Neural cell (in vitro differentiated cells): ENCODE results near the gene NUP210. TPM values are rescaled to one million over a fixed set of nuclear protein-coding genes. Genes with fewer than 3 reads are reported as not detected.

Experiments
- H2AFZ ChIP-seq: fragments of 200-600, 300-800 bp; sonication (generic), shearing (Covaris generic); 2 replicates; pipeline ENCODE4 v1.6.0; 2014; ENCODE audit warnings: low read depth, mild to moderate bottlenecking, antibody characterized with exemption, low read length, moderate library complexity
- H3F3A ChIP-seq: fragments of 200-600 bp; shearing (Covaris generic); 2 replicates; pipeline ENCODE4 v1.6.1; 2016; ENCODE audit warnings: mild to moderate bottlenecking, moderate library complexity, mixed read lengths, antibody characterized with exemption, low read length; ENCODE audit not compliant: insufficient read depth, poor library complexity, severe bottlenecking
- H3K27ac ChIP-seq: fragments of 200-600, 300-800 bp; sonication (generic), shearing (Covaris generic); 2 replicates; pipeline ENCODE4 v1.5.1; 2014; ENCODE audit warnings: mild to moderate bottlenecking, low read length, moderate library complexity
- H3K27me3 ChIP-seq: fragments of 300-800, 200-600 bp; sonication (generic), shearing (Covaris generic); 2 replicates; pipeline ENCODE4 v1.6.0; 2014; ENCODE audit warnings: mild to moderate bottlenecking, low read depth, low read length, moderate library complexity; ENCODE audit not compliant: insufficient read depth
- H3K36me3 ChIP-seq: fragments of 300-800, 200-600 bp; sonication (generic), shearing (Covaris generic); 2 replicates; pipeline ENCODE4 v1.5.1; 2014; ENCODE audit warnings: mild to moderate bottlenecking, antibody characterized with exemption, low read length, moderate library complexity; ENCODE audit not compliant: insufficient read depth
- H3K4me2 ChIP-seq: fragments of 300-800, 200-600 bp; sonication (generic), shearing (Covaris generic); 2 replicates; pipeline ENCODE4 v1.6.0; 2014; ENCODE audit warnings: mild to moderate bottlenecking, low read length
- H3K4me3 ChIP-seq: fragments of 300-800, 200-600 bp; sonication (generic), shearing (Covaris generic); 2 replicates; pipeline ENCODE4 v1.5.1; 2014; ENCODE audit warnings: mild to moderate bottlenecking, low read length, moderate library complexity
- H3K79me2 ChIP-seq: fragments of 200-600 bp; shearing (Covaris generic); replicated peaks from 2 replicates; pipeline ENCODE4 v1.6.0; 2014; ENCODE audit warnings: mild to moderate bottlenecking, low read length, moderate library complexity; ENCODE audit not compliant: insufficient read depth
- H3K9ac ChIP-seq: fragments of 300-800, 200-600 bp; sonication (generic), shearing (Covaris generic); 2 replicates; pipeline ENCODE4 v1.6.1; 2016; ENCODE audit warnings: mild to moderate bottlenecking, low read length, mixed read lengths
- H3K9me2 ChIP-seq: fragments of 200-600 bp; shearing (Covaris generic); 2 replicates; pipeline ENCODE4 v1.6.1; 2016; ENCODE audit warnings: mild to moderate bottlenecking, low read length, mixed read lengths; ENCODE audit not compliant: insufficient read depth
- H3K9me3 ChIP-seq: fragments of 200-600, 300-800 bp; sonication (generic), shearing (Covaris generic); 2 replicates; pipeline ENCODE4 v1.6.1; 2016; ENCODE audit warnings: mild to moderate bottlenecking, mixed run types, low read length, moderate library complexity, mixed read lengths
- H4K20me1 ChIP-seq: fragments of 200-600 bp; shearing (Covaris generic); 2 replicates; pipeline ENCODE4 v1.6.1; 2016; ENCODE audit warnings: mild to moderate bottlenecking, mixed run types; ENCODE audit not compliant: insufficient read depth
- EP300 ChIP-seq: fragments of 450-650 bp; conservative IDR thresholded peaks from 2 replicates; pipeline ENCODE4 v1.6.1; 2014; ENCODE audit warnings: antibody characterized with exemption, mild to moderate bottlenecking, moderate library complexity; ENCODE audit not compliant: poor library complexity, severe bottlenecking
- EZH2 ChIP-seq: fragments of 200-600, 300-800 bp; shearing (Covaris generic), sonication (generic); IDR thresholded peaks from 2 replicates; pipeline ENCODE4 v1.6.1; 2014; ENCODE audit warnings: antibody characterized with exemption, low read length, borderline replicate concordance, mild to moderate bottlenecking; ENCODE audit not compliant: insufficient read depth, poor library complexity, severe bottlenecking
- MXI1 ChIP-seq: fragments of 450-650 bp; conservative IDR thresholded peaks from 2 replicates; pipeline ENCODE4 v1.6.1; 2014; ENCODE audit warnings: antibody characterized with exemption, mild to moderate bottlenecking; ENCODE audit not compliant: poor library complexity, severe bottlenecking
- POLR2AphosphoS5 ChIP-seq: IDR thresholded peaks from 2 replicates; pipeline ENCODE4 v1.6.1; 2012
- RAD21 ChIP-seq: fragments of 450-650 bp; conservative IDR thresholded peaks from 2 replicates; pipeline ENCODE4 v1.6.1; 2014; ENCODE audit warnings: antibody characterized with exemption, mild to moderate bottlenecking, moderate library complexity
- SMC3 ChIP-seq: fragments of 450-650 bp; conservative IDR thresholded peaks from 2 replicates; pipeline ENCODE4 v1.6.1; 2014; ENCODE audit warnings: antibody characterized with exemption, mild to moderate bottlenecking, moderate library complexity; ENCODE audit not compliant: poor library complexity
- TAF1 ChIP-seq: IDR thresholded peaks from 2 replicates; pipeline ENCODE4 v1.6.1; 2012; ENCODE audit warnings: low read depth
- polyA plus RNA-seq: library from polyadenylated mRNA; depleted of rRNA; stranded (reverse); fragments of >200 nt; gene quantifications from 2 replicates; pipeline ENCODE4 v1.2.3, GENCODE V29; 2014
- TF ChIP-seq, protein P1 (sequence below): IDR thresholded peaks from 2 replicates; pipeline ENCODE4 v1.6.1; 2012; ENCODE audit warnings: borderline replicate concordance
- TF ChIP-seq, protein P2 (sequence below): fragments of 450-650 bp; IDR thresholded peaks from 2 replicates; pipeline ENCODE4 v1.5.1; 2014; ENCODE audit warnings: antibody characterized with exemption, mild to moderate bottlenecking, moderate library complexity; ENCODE audit not compliant: poor library complexity, severe bottlenecking

NUP210 gene
- polyA plus RNA-seq, 1 donor from 2014 or later, result 8.2 TPM

DNA sequence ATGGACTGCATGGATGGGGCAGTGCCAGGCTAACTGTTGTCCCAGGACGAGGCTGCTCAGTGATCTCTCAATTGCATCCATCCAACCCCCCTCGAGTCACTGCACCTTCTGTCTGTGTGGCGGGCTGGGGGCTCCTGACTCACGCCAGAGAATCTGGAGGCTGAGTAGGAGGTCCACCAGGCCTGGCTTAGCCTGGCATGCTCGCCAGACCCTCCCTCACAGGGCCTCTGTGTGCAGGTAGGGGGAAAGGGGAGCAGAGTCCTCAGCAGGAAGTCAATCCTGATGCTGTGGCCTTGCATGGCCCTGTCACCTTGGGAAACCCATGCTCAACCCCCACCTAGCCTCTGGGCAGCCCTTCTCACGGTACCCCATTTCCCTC lies 140.6 kb downstream of the NUP210 start (continued):
- TF ChIP-seq POLR2AphosphoS5, result no peak

DNA sequence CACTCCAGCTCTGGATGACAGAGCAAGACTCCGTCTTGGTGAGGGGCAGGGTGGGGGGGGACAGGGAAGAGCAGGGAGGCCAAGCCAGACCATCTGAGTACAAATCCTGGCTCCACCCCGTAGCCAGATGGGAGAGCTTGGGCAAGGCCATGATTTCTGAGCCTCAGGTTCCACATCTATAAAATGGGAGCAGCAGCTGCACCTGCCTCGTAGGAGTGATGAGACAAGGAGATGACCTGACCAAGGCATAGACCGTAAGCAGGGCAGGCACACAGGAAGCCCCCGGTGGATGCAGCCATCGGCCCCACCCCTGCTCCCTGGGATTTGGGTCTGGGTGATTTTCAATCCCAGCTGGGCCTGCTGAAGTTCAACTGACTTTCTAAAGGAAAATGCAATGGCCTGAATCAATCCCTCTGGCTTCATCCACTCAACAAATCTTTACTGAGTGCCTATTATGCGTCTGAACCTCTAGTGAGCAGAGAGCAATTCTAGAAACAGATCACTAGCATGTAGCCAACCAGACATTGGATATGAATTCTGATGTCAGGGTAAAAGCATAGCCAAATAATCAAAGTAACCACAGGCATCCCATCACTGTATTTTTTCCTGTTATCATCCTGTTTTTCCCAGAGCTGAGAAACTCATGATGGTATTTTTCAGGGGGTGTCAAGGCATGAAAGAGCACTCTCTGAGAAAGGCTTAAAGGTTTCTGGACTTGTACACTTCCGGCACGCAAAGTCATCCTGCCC lies 141.2 kb downstream of the NUP210 start:
- Histone ChIP-seq H3K4me3 (no peak overlapping the region), H3K9me3 (peaks cover 4% of the 10 kb centered on the region), H3K36me3 (no peaks in the 10 kb centered on the region), H4K20me1 (no peaks in the 10 kb centered on the region), H2AFZ (no peak overlapping the region), H3K9ac (no peak overlapping the region), H3K27me3 (peaks cover 29% of the 10 kb centered on the region), H3K4me2 (no peak overlapping the region), H3K9me2 (no peaks in the 10 kb centered on the region), H3F3A (no peaks in the 10 kb centered on the region), H3K79me2 (no peaks in the 10 kb centered on the region), H3K27ac (no peak overlapping the region)
- no peak for TF ChIP-seq EP300
- TF ChIP-seq EZH2, result no peak
- TF ChIP-seq POLR2AphosphoS5, result no peak
- TF ChIP-seq, protein P1, sequence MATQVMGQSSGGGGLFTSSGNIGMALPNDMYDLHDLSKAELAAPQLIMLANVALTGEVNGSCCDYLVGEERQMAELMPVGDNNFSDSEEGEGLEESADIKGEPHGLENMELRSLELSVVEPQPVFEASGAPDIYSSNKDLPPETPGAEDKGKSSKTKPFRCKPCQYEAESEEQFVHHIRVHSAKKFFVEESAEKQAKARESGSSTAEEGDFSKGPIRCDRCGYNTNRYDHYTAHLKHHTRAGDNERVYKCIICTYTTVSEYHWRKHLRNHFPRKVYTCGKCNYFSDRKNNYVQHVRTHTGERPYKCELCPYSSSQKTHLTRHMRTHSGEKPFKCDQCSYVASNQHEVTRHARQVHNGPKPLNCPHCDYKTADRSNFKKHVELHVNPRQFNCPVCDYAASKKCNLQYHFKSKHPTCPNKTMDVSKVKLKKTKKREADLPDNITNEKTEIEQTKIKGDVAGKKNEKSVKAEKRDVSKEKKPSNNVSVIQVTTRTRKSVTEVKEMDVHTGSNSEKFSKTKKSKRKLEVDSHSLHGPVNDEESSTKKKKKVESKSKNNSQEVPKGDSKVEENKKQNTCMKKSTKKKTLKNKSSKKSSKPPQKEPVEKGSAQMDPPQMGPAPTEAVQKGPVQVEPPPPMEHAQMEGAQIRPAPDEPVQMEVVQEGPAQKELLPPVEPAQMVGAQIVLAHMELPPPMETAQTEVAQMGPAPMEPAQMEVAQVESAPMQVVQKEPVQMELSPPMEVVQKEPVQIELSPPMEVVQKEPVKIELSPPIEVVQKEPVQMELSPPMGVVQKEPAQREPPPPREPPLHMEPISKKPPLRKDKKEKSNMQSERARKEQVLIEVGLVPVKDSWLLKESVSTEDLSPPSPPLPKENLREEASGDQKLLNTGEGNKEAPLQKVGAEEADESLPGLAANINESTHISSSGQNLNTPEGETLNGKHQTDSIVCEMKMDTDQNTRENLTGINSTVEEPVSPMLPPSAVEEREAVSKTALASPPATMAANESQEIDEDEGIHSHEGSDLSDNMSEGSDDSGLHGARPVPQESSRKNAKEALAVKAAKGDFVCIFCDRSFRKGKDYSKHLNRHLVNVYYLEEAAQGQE, result no peak
- TF ChIP-seq MXI1, result no peak
- TF ChIP-seq TAF1, result no peak
- TF ChIP-seq SMC3, result no peak
- TF ChIP-seq, protein P2, sequence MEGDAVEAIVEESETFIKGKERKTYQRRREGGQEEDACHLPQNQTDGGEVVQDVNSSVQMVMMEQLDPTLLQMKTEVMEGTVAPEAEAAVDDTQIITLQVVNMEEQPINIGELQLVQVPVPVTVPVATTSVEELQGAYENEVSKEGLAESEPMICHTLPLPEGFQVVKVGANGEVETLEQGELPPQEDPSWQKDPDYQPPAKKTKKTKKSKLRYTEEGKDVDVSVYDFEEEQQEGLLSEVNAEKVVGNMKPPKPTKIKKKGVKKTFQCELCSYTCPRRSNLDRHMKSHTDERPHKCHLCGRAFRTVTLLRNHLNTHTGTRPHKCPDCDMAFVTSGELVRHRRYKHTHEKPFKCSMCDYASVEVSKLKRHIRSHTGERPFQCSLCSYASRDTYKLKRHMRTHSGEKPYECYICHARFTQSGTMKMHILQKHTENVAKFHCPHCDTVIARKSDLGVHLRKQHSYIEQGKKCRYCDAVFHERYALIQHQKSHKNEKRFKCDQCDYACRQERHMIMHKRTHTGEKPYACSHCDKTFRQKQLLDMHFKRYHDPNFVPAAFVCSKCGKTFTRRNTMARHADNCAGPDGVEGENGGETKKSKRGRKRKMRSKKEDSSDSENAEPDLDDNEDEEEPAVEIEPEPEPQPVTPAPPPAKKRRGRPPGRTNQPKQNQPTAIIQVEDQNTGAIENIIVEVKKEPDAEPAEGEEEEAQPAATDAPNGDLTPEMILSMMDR, result no peak
- TF ChIP-seq RAD21, result no peak

DNA sequence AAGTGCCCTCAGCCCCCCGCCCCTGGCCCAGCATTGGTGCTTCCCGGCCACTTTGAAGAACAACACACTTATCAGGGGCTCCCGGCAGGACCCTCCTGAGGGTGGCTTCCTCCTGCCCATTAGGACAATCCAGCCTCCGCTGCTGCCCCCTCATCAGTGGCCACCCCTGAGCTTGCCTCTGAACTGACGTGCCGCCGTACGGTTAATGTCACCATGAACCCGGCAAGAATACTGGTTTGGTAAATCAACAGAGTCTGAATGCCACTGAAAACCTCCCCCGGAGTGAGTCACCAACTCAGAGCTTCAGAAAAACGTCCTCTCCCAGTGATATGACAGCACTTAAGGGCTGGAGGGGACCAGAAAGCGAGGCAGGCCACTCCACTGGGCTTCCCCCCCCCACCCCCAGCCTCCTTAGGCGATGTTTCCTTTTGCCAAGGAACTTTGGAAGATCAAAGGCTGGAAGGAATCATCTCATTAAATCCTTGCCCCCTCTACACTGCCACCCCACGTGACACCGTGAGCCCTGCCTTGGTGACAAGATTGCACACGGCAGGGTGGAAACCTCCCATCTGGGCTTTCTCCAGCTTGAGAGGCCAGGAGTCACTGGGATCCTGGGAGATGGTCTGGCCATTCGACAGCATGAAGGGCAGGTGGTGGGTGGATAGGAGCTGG lies 142.1 kb downstream of the NUP210 start:
- Histone ChIP-seq H3K36me3 (no peaks in the 10 kb centered on the region), H3K9ac (no peak overlapping the region), H3K9me2 (no peaks in the 10 kb centered on the region), H3K4me2 (no peak overlapping the region), H3F3A (no peaks in the 10 kb centered on the region), H4K20me1 (no peaks in the 10 kb centered on the region), H2AFZ (no peak overlapping the region), H3K27me3 (peaks cover 20% of the 10 kb centered on the region), H3K4me3 (no peak overlapping the region), H3K79me2 (no peaks in the 10 kb centered on the region), H3K9me3 (no peaks in the 10 kb centered on the region), H3K27ac (no peak overlapping the region)
- TF ChIP-seq EZH2 (no peak), RAD21 (no peak), POLR2AphosphoS5 (no peak)
- TF ChIP-seq, protein P2, result no peak
- TF ChIP-seq, protein P1, result no peak
